OCI-LY1 (cell line): ENCODE data around the gene KCNMB2.
A peak's percentile ranks its signal among the peaks of the same experiment; 100 is the strongest.
"Not testable (repeated sequence)": the region's sequence is repeated elsewhere in the genome, so short reads cannot be mapped to it uniquely, and the experiment has no call there.

ENCODE experiments used
- H2AFZ ChIP-seq: fragments of 200-600 bp; sonication (generic), shearing (Covaris generic); 2 replicates; pipeline ENCODE4 v1.6.0; 2014; ENCODE audit warnings: antibody characterized with exemption, mild to moderate bottlenecking, low read length
- H3F3A ChIP-seq: fragments of 200-600 bp; sonication (generic), shearing (Covaris generic); 2 replicates; pipeline ENCODE4 v1.6.0; 2014; ENCODE audit warnings: mild to moderate bottlenecking, antibody characterized with exemption, low read length, moderate library complexity; ENCODE audit not compliant: insufficient read depth
- H3K27ac ChIP-seq: fragments of 200-600 bp; sonication (generic); 2 replicates; pipeline ENCODE4 v1.5.1; 2014; ENCODE audit warnings: low read length, mixed run types, mild to moderate bottlenecking, low read depth; ENCODE audit not compliant: poor library complexity, severe bottlenecking
- H3K27me3 ChIP-seq: fragments of 200-600 bp; sonication (generic); 2 replicates; pipeline ENCODE4 v1.6.0; 2014; ENCODE audit warnings: antibody characterized with exemption, mild to moderate bottlenecking, low read length, moderate library complexity; ENCODE audit not compliant: insufficient read depth
- H3K36me3 ChIP-seq: fragments of 200-600 bp; sonication (generic); 2 replicates; pipeline ENCODE4 v1.6.1; 2014; ENCODE audit warnings: mild to moderate bottlenecking, antibody characterized with exemption, low read length, moderate library complexity, mixed read lengths; ENCODE audit not compliant: insufficient read depth
- H3K4me1 ChIP-seq: fragments of 200-600 bp; sonication (generic); 2 replicates; pipeline ENCODE4 v1.5.1; 2014; ENCODE audit warnings: mild to moderate bottlenecking, low read length, moderate library complexity; ENCODE audit not compliant: insufficient read depth, severe bottlenecking
- H3K4me2 ChIP-seq: fragments of 200-600 bp; sonication (generic), shearing (Covaris generic); 2 replicates; pipeline ENCODE4 v1.6.1; 2014; ENCODE audit warnings: low read length
- H3K4me3 ChIP-seq: fragments of 200-600 bp; sonication (generic); 2 replicates; pipeline ENCODE4 v1.5.1; 2014; ENCODE audit warnings: low read length, low read depth, mild to moderate bottlenecking, mixed read lengths; ENCODE audit not compliant: poor library complexity, severe bottlenecking
- H3K79me2 ChIP-seq: fragments of 200-600 bp; shearing (Covaris generic); 2 replicates; pipeline ENCODE4 v1.6.1; 2016; ENCODE audit warnings: mixed run types, low read length, mixed read lengths; ENCODE audit not compliant: insufficient read depth
- H3K9ac ChIP-seq: fragments of 200-600 bp; sonication (generic), shearing (Covaris generic); 2 replicates; pipeline ENCODE4 v1.6.1; 2014; ENCODE audit warnings: mild to moderate bottlenecking, low read length, mixed read lengths
- H3K9me2 ChIP-seq: fragments of 200-600 bp; sonication (generic), shearing (Covaris generic); 2 replicates; pipeline ENCODE4 v1.6.1; 2014; ENCODE audit warnings: low read depth, mild to moderate bottlenecking, low read length, mixed read lengths
- H3K9me3 ChIP-seq: fragments of 200-600 bp; shearing (Covaris generic); 2 replicates; pipeline ENCODE4 v1.6.1; 2014; ENCODE audit warnings: low read length, mixed read lengths
- H4K20me1 ChIP-seq: fragments of 200-600 bp; sonication (generic), shearing (Covaris generic); 2 replicates; pipeline ENCODE4 v1.6.0; 2016; ENCODE audit warnings: mild to moderate bottlenecking, low read length; ENCODE audit not compliant: insufficient read depth
- EZH2 ChIP-seq: fragments of 200-600 bp; sonication (generic), shearing (Covaris generic); IDR thresholded peaks from 2 replicates; pipeline ENCODE4 v1.8.0; 2017; ENCODE audit warnings: borderline replicate concordance, mixed run types, mild to moderate bottlenecking, antibody characterized with exemption, low read length, moderate library complexity, mixed read lengths
- TF ChIP-seq, protein P1 (sequence below): fragments of 200-600 bp; sonication (generic), shearing (Covaris generic); IDR thresholded peaks from 2 replicates; pipeline ENCODE4 v1.5.1; 2017; ENCODE audit warnings: mild to moderate bottlenecking, antibody characterized with exemption, low read length, moderate library complexity, mixed read lengths

Gene KCNMB2

DNA sequence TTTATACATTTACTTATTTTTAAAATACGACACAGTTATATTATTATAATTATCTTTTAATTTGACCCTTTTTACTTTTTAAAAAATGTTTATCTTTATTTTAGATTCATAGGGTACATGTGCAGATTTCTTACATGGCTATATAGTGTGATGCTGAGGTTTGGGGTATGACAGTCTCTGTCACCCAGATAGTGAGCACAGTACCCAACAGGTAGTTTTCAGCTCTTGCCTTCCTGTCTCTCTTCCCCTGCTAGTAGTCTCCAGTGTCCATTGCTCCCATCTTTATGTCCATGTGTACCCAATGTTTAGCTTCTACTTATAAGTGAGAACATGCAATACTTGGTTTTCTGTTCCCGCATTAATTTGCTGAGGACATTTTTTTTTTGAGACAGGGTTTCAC, 21.8 kb upstream of the KCNMB2 start:
- Histone ChIP-seq H3K9me3 (no peaks in the 10 kb centered on the region), H3K27ac (peak overlapping the region; percentile 48), H3K4me1 (peaks cover 20% of the 10 kb centered on the region), H3K9ac (no peak overlapping the region), H3K4me2 (no peak overlapping the region), H3K4me3 (no peak overlapping the region), H3K9me2 (no peaks in the 10 kb centered on the region), H3K36me3 (no peaks in the 10 kb centered on the region), H2AFZ (no peak overlapping the region), H4K20me1 (no peaks in the 10 kb centered on the region), H3K27me3 (no peaks in the 10 kb centered on the region), H3K79me2 (no peaks in the 10 kb centered on the region), H3F3A (no peaks in the 10 kb centered on the region)
- TF ChIP-seq, protein P1, sequence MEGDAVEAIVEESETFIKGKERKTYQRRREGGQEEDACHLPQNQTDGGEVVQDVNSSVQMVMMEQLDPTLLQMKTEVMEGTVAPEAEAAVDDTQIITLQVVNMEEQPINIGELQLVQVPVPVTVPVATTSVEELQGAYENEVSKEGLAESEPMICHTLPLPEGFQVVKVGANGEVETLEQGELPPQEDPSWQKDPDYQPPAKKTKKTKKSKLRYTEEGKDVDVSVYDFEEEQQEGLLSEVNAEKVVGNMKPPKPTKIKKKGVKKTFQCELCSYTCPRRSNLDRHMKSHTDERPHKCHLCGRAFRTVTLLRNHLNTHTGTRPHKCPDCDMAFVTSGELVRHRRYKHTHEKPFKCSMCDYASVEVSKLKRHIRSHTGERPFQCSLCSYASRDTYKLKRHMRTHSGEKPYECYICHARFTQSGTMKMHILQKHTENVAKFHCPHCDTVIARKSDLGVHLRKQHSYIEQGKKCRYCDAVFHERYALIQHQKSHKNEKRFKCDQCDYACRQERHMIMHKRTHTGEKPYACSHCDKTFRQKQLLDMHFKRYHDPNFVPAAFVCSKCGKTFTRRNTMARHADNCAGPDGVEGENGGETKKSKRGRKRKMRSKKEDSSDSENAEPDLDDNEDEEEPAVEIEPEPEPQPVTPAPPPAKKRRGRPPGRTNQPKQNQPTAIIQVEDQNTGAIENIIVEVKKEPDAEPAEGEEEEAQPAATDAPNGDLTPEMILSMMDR: no peak
- TF ChIP-seq EZH2: no peak

DNA sequence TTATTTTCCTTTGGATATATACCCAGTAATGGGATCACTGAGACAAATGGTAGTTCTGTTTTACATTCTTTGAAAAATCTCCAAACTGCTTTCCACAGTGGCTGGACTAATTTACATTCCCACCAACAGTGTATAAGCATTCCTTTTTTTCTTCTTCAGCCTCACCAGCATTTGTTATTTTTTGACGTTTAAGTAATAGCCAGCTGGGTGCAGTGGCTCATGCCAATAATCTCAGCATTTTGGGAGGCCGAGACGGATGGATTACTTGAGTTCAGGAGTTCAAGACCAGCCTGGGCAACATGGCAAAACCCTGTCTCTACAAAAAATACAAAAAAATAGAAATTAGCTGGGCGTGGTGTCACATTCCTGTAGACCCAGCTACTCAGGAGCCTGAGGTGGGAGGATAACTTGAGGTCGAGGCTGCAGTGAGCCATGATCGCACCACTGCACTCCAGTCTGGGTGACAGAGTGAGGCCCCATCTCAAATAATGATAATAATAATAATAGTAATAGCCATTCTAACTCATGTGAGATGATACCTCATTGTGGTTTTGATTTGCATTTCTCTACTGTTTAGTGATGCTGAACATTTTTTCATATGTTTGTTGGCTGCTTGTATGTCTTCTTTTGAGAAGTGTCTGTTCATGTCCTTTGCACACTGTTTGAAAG, 21.0 kb upstream of the KCNMB2 start:
- not testable (repeated sequence) for H3K9me2 ChIP-seq, H3K36me3 ChIP-seq, H3K4me2 ChIP-seq, H3K79me2 ChIP-seq, H3K4me3 ChIP-seq, H3K9ac ChIP-seq, H4K20me1 ChIP-seq, H2AFZ ChIP-seq, H3F3A ChIP-seq, H3K9me3 ChIP-seq, H3K27me3 ChIP-seq
- peak overlapping the region; percentile 48 for H3K27ac ChIP-seq
- H3K4me1 ChIP-seq: peaks cover 22% of the 10 kb centered on the region

DNA sequence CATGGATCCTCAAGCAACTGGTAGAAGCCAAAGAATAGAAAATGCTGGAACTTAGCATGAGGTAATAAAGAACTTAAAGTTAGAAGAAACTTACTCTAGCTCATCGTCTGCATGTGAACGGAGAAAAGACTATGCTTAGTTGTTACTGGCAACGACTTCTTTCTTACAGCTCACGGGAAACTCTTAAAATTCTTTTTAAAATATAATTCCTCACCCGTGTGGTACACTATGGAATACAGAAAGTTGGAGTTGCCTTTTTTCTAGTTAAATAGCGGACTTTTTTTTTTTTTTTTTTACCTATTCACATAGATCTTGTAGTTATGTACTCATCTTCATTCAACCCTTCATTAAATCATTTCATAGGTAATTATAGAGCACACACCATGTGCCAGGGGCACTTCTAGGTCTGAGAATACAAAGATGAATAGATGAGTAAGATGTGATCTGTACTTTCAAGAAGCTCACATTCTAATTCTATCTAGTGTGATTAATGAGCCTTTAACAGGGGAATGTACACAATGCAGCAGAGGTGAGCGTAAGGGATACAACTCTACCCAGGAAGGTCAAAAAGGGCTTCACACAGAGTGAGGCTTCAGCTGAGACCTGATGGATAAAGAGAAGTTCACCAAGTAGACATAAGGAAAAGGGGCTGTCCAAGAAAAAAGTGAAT, 18.4 kb upstream of the KCNMB2 start:
- Histone ChIP-seq H3K4me2 (no peak overlapping the region), H3K27ac (no peak overlapping the region), H3K9ac (no peak overlapping the region), H3K9me2 (no peaks in the 10 kb centered on the region), H3K79me2 (no peaks in the 10 kb centered on the region), H3K4me3 (no peak overlapping the region), H2AFZ (no peak overlapping the region), H3K9me3 (no peaks in the 10 kb centered on the region), H3K36me3 (no peaks in the 10 kb centered on the region), H4K20me1 (no peaks in the 10 kb centered on the region), H3K4me1 (peaks cover 24% of the 10 kb centered on the region), H3K27me3 (no peaks in the 10 kb centered on the region), H3F3A (no peaks in the 10 kb centered on the region)
- TF ChIP-seq EZH2: no peak
- TF ChIP-seq, protein P1: no peak
